Measurements from ENCODE around the gene DNAJC17.

Gene DNAJC17

DNA sequence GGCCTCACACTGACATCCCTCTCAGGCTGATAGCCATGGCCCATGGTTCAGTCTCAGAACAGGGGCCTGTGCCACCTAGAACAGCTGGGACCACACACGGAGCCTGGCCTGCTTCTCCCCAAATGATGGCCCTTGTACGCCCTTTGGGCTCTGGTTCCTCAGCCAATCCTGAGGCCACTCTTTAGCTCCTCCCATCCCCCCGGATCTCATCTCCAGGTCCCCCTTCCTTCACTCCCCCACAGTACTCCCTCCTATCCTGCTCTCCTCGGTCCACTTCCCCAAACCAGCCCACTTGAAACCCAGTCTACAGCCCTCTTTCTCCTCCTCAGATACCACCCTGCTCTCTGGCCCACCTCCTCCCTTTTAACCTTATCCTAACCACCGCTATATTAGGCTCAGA, 18.2 kb downstream of the DNAJC17 start:
- DNase-seq, result no peak

DNA sequence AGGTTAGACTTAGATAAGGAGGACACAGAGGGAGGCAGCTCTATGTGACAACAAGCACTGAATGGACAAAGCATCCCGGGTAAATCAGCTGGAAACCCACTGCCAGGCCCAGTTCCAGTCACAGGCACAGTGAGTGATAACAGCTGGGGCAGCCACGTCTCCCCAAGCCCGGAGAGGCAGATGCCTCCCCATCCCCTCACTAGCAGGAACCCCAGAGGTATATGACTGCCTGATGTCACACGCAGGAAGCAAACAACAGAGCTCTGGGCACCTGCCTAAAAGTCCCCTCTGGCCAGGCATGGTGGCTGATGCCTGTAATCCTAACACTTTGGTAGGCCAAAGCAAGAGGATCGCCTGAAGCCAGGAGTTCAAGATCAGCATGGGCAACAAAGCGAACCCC, 19.3 kb downstream of the DNAJC17 start:
- DNase-seq, result no peak

DNA sequence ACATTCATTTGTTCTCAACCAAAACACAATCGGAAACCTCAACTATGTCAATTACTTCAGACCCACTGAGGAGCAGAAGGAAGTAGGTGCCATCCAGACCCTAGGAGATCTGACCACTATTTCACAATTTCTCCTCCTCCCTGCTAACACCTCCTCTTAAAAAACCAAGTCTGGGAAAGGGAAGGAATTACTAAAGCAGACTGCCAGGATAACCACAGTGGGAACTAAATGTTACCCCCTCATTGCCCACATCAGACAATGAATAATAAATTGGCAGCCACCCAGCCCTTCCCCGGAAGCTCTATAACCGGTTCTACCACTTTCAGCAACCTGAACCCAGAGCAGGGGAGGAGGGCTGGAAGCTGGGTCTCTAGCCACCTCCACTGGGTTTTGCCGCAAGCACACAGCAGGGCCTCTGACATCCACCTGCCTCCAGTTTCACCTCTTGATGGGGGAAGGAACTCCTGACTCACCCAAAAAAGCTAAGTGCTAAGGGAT, 19.9 kb downstream of the DNAJC17 start:
- DNase-seq, result no peak

DNA sequence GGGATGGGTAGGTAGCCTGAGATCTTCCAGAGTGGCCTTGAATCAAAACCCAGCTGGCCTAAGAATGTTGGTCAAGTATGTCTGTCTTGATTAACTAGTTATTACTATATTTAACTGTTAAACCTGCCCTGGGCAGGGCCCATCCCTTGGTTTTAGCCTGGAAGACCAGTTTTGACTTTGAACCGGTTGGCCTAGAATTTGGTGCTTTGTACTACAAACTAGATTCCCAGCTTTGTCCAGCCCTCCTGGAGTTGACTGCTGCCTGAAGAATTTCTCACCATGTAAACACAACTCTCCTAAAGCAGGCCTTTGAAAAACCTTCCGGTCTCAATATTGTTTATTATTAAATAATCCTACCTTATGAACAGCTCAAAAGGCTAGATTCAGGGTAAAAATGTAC, 21.5 kb downstream of the DNAJC17 start:
- no peak for DNase-seq

DNA sequence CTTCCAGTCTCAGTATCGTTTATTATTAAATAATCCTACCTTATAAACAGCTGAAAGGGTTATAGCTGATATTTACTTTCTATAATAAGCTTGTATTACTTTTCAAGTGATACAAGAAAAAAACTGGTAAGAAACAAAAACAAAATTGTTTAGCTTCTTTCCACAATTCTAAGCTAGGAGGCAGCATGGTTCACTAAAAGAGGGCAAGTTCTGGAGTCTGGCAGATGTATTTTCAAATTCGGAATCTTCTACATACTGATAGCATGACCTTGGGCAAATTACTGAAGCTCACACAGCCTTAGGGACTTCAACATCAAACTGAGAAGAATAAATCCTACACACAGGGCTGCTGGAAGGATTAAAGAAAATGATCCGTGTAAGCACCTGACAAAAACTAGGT, 22.1 kb downstream of the DNAJC17 start:
- DNase-seq, result no peak

DNA sequence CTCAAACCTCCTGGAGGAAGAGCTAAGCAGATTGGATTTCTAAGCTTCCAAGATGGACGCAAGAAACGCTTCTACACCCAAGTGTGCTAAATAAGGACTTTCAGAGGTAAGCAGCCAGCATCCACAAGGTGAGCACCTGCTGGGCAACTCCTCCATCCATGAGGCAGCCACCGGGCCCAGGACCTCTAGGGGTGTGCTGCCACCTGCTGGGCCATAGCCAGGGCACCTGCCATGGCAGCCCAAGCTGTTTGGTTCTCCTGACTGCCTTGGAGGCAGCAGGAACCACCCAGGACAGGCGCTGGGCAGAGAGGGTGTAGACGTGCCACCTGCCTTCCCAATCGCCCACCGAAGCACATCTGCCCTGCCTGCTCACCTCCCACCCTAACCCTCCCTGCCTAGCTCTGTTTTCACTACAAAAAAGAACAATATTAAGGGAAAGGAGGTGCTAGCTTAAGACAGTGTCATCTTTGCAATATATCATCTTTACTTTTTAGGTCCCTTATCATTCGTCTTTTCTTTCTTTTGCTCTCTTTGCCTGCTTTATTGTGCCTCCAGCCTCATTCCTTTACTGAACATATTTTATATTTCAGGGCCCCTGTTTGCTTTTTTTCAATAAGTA, 24.6 kb downstream of the DNAJC17 start:
- DNase-seq, result peak; percentile 10 to 28

DNA sequence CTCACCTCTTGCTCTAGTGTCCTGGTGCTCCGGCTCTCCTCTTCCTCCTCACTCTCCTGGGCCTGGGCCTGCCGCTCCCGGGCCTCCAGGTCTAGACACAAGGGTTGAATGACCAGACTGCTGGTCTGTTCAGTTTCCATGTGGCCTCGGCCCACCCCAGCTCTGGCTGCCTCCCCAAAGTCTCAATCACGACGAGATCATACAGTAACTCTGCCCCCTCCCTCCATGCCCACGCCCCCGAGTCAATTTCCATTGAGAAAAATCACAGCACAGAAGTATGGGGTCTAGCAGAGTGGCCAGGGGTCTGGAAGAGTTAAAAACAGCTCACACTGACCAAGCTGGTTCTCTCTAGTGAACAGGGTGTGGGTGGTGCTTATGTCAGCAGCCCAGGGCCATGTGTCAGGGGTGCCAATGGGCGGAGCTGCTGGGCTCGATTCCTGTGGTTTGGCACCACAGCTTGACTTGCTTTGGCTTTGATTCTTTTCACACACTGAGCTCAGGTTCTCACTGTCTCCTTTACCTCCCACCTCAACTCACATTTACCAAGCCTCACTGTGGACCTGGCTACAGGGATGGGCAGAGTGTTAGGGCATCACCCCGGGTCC, 30.6 kb downstream of the DNAJC17 start:
- no peak for DNase-seq

DNA sequence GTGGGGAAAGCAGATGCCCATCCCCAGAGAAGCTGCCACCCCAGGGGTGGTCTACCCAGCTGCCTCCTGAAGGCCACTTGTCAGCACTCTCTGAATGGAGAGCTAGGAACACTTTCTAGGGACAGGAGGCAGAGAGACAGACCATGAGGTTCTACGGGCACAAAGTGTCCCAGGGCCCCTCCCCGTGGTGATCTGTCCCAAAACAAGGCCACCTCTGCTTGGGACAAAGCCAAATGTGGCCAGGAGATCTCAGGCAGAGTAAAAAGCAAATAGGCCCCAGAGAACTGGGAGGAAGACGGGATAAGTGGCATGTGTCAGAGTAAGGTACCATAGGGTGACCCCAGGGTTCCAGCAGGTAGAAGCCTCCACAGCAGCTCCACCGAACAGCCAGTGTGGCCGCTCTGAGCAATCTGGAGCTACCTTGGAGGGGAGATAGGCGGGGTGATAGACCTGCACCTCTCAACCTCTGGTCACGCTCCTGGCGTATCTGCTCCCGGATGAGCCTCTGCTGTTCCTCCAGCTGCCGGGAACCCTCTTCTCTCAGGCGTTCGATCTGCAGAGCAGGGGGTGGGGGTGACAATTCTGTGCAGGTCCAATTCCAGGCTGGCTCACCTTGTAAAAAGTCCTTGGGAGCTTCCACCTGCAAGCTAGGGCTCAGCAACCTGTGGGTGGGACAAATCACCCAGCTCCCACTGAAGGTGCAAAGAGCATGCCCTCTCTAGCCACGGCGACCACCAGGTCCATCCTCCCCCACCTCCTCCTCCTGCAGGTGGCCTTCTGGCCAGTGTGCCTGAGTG, 31.3 kb downstream of the DNAJC17 start:
- DNase-seq, result no peak

DNA sequence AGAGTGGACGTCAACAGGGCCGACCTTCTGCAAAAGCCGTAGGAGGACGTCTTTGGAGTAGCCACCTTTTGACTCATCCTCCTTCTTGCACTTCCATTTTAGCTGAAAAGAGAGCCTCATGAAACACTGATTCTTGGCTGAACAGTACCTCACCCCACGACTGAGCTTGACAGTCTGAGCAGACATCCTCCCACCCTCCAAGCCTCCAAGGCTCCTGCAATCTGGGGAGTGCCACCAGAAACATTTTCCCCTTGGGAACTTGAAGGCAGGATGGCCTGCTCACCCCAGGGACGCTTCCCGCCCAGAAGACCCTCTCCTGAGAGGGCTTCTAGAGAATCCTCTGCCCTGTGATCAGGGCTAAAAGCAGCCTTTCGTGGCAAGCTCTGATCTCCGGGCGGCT, 32.3 kb downstream of the DNAJC17 start:
- DNase-seq, result no peak

DNA sequence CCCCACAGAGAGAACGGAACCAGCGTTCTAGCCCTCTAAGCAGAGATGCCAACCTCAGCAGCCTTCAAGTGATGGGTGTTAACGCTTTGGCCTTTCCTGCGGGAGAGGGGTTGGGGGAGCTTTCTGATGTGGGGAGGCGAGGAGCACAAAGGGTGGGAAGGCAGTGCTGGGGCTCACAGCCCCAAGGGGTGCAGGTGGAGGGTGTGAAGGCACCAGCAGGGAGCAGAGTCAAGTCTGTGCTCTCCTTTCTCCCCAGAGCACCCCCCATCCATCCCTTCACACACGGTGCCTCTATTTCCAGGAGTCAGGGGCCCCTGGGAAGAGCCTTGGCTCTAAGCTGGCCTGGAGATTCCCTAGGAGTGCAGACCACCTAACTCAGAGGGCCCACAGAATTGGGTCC, 33.4 kb downstream of the DNAJC17 start:
- DNase-seq, result no peak

DNA sequence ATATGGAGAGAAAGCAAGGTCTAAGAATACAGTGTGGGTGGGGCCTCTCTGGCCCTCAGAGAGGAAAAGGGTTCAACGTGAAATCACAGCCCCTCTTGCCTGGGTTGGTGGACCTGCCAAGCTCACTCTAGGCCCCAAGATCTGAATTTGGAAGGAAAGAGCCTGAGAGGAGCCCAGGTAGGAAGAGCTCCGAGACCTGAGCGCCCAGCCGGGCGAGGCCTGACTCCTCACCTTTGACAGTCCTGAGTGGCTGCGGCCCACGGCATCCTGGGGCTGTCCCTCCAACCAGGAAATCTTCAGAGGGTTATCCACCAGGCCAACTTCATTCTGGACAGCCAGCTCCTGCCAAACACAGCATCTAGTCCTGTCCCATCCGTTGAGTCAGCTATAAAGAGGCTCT, 33.8 kb downstream of the DNAJC17 start:
- DNase-seq, result no peak

DNA sequence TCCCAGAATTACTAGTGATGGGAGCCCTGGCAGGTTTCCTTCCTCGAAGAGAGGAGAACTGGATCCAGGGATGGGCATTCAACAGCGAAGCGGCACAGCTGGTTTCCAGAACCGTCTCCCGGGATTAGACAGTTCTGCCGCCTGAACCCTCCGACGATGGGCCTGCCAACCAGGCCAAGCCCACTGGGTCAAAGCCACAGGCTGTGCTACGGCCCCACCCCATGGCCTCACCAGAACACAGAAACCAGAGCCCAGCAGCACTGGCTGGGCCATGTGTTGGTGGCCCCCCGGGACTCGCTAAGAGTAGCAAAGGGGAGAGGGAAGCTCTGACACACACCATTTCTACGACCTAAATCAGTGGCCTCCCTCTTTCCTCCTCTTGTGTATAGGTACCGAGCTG, 35.3 kb downstream of the DNAJC17 start:
- DNase-seq, result no peak

DNA sequence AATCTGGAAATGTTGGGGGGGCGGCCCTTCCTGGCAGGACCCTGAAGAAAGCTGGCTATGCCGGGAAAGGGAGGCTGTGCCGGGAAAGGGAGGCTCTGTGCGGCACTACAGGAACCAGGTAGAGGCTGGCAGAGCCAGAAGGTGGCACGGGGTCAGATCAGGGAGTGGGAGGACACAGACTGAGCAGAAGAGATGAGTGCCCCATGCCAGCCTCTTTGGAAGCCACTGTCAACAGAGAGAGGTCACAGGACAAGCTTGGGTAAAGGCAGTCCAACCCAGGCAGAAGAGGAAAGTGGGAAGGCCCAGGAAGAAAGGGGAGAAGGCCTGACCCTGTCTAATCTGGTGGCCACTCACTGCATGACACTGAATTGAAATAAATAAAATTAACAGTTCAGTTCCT, 36.0 kb downstream of the DNAJC17 start:
- no peak for DNase-seq

DNA sequence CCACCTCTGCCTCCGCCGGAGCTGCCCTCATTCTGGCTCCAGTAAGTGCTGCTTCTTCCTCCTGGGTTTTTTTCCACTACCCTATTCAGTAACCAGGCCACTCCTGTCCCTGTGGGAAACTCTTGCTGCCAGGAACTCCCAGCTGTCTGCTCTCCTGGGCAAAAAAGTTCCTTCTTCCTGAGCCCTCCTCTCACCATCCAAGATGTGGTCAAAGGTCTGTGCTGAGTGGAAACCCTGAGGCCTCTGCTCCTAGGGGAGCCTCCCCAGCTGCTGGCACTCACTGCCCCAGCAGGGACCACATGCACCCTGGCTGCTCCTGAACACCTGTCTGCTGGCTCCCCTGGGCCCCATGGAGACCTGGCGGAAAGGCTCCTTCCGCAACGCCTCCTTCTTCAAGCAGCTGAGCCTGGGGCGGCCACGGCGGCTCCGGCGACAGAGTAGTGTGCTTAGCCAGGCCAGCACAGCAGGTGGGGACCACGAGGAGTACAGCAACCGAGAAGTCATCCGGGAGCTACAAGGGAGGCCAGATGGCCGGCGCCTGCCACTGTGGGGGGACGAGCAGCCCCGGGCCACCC, 37.0 kb downstream of the DNAJC17 start:
- DNase-seq, result no peak

DNA sequence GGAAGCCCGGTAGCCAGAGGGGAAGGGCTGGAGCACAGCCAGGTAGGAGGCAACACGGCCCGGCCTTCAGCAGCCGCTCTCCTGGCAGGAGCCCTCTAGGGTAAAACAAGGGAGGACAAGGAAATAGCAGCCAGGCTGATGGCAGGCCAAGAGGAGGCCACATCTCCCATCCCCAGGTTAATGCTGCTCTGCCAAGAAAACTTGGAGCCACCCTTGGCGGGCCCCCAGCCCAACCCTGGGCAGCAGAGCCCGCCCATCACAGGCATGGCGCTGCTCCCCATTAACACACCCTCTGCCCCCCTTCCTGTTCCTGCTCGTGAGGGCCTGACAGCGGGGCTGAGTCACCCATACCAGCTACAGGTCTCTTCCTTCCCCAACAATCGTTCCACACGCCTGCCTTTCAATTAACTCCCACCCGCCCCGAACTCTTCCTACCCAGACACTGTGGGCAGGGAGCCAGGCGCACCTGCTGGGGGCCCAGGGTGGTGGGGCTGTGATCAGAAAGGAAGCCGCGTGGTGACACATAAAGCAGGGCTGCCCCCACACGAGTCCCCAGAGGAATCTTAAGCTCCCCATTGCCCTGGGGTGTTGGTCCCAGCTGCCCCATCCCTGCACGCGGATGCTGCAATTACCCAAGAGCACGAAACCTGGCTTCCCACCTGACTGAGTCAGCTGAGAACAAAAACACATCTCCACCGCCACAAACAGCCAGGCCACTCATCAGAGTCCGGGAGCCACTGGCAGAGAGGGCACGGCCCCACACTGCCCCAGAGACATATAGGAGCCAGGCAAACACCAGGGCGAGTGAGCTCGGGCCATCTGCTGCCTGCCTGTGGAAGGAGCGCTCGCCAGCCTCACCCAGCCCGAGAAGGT, 37.8 kb downstream of the DNAJC17 start, which contains the start of gene C15orf62:
Gene C15orf62, plus strand, starts transcription at position 707 of the 873 bp plus-strand sequence. CDS start 516 bp downstream, outside the sequence.
- DNase-seq, result peak in 1 of 2 donors; percentile 94

DNA sequence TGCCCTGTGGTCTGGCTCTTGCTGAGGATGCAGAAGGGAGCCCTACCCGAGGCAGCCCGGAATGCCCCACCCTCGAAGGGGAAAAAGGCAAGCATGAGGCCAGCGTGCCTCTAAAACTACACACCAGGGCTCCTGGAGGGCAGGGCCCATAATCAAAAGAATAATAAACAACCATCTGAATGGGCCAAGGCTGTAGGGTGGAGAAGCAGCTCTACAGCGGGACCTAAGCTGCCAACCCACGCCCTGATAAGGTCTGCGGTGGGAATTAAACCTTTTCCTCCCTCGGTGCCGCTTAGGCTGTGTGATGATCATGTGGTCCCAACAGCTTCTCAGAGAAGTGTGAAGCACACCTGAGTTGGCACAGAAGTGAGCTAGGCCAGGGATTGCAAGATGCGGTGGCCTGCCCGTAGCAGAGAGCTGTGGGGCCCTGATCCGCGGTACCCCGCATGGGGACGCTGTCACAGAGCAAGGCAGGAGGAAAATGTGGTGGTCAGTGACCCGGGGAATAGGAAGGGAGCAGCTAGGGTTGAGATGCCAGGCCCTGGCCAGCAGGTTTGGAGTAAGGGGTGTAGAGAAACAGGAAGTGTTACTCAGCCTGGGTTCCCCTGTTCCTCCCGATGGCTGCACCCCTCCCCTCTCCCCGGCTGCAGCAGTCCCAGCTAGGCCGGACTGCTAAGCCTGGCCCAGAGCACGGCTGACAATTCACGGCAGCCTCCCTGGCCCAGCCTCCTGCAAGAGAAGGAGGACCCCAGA, 38.6 kb downstream of the DNAJC17 start:
- DNase-seq, result peak in 1 of 2 donors; percentile 51

DNA sequence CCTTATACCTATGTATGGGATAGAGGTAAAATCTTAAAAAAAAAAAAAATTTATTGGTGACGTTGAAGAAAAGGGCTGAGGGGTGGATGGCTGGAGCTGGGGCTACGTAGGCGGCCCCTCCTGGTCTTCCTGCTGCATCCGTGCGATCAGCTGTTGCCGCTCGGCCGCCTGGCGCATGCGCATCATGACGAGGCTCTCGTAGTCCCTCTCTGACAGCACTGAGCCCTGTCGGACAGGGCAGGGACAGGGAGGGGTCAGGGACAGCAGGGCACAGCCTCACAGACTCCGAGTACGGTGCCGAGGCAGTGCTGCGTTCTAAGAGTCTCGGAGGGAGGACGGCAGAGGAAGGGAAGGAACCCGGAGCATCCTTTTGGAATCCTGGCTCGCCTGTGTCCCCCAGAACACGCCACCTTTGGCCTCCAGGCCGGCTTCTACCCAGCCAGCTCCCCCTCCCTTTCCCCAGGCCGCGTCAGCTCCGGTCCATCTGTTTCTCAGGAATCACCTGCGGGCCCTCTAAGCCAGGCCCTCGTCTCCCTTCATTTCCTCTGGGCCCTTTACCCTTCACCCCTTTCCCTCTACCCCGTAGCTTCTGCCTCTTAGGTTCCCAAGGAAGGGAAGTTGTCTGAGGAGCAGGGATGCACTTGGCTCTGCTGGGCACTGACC, 39.3 kb downstream of the DNAJC17 start:
- DNase-seq, result no peak

DNA sequence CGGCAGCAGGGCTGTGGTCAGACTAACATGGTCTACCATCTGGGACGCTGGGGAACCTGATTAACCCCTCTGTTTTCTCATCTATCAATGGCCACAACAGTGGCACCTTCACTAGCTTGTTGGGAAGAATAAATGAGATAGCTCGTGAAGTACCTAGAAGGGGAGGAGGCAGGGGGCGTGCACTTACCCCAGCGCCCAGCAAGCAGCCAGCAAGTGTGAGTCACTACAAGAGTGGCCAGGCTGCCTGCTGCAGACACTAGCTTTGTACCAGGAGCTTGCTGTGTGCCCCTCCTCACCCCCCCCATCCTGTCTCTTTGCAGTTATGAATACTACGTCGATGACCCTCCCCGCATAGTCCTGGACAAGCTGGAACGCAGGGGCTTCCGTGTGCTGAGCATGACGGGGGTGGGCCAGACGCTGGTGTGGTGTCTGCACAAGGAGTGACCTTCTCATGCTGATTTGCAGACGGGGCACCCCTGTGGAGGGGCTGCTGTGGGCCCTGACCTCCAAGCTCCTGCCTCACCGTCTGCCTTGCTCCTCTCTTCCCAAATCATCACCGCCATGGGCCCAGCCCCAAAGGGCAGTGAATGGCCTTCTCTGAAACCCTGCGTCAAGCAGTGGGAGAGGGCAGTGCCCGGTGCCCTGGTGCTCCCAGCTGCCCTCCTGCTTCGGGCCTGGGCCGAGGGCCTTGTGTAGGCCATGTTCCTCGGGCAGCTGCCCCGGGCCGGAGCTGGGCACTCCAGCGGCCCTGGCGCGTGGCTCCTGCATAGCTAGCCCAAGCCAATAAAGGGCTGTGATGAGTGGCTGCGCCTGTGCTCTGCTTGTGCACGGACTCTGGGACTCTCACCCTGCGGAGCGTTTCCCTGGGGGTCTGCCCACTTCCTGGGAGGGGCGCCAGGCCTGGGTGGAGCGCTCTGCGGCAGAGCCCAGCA, 40.1 kb downstream of the DNAJC17 start:
- no peak for DNase-seq

DNA sequence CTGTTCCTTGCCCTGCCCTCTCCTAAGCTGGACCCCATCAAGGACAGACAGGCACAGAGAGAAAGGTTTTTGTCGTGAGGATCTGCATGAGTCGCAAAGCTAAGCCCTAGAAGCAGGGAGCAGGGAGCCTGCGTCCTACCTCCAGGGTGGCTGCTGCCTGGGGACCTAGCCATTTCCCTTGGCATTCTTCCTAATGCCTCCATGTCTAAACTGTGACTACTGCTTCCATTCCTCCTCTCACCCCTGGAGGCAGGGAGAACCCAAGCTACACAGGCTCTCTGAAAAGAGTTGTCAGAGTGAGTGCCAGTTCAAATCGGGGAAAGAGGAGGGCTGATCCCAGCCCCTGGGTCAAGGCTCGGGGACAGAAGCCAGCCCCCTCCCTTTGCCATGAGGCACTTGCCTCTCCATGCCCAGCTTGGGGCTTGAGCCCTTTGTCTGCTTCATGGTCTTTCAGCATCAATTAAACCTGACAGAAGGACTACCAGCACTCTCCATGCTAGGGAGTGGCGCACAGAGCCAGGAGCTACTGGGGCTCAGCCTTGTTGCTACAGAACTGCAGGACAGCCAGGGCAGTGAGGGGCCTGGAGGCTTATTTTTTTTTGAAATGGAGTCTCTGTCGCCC, 41.0 kb downstream of the DNAJC17 start:
- DNase-seq, result no peak

Data from bone marrow (tissue), 2 donors.